GM12864 (cell line): ENCODE data around the gene CILP2.

ENCODE experiments used
- DNase-seq: peaks from one replicate; pipeline ENCODE4 v3.0.0-alpha.2; 2011; ENCODE audit warnings: low read depth
- H3K4me3 ChIP-seq: 2 replicates; pipeline ENCODE4 v1.5.1; 2011; ENCODE audit warnings: mild to moderate bottlenecking, low read depth, low read length, control low read depth
- TF ChIP-seq, protein P1 (sequence below): IDR thresholded peaks from 2 replicates; pipeline ENCODE4 v1.5.1; 2011; ENCODE audit warnings: low read depth, mild to moderate bottlenecking, moderate library complexity, low read length, control low read depth, inconsistent platforms; ENCODE audit errors: missing control alignments

CILP2 gene, protein sequence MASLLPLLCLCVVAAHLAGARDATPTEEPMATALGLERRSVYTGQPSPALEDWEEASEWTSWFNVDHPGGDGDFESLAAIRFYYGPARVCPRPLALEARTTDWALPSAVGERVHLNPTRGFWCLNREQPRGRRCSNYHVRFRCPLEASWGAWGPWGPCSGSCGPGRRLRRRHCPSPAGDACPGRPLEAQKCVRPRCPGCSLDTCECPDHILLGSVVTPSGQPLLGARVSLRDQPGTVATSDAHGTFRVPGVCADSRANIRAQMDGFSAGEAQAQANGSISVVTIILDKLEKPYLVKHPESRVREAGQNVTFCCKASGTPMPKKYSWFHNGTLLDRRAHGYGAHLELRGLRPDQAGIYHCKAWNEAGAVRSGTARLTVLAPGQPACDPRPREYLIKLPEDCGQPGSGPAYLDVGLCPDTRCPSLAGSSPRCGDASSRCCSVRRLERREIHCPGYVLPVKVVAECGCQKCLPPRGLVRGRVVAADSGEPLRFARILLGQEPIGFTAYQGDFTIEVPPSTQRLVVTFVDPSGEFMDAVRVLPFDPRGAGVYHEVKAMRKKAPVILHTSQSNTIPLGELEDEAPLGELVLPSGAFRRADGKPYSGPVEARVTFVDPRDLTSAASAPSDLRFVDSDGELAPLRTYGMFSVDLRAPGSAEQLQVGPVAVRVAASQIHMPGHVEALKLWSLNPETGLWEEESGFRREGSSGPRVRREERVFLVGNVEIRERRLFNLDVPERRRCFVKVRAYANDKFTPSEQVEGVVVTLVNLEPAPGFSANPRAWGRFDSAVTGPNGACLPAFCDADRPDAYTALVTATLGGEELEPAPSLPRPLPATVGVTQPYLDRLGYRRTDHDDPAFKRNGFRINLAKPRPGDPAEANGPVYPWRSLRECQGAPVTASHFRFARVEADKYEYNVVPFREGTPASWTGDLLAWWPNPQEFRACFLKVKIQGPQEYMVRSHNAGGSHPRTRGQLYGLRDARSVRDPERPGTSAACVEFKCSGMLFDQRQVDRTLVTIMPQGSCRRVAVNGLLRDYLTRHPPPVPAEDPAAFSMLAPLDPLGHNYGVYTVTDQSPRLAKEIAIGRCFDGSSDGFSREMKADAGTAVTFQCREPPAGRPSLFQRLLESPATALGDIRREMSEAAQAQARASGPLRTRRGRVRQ

DNA sequence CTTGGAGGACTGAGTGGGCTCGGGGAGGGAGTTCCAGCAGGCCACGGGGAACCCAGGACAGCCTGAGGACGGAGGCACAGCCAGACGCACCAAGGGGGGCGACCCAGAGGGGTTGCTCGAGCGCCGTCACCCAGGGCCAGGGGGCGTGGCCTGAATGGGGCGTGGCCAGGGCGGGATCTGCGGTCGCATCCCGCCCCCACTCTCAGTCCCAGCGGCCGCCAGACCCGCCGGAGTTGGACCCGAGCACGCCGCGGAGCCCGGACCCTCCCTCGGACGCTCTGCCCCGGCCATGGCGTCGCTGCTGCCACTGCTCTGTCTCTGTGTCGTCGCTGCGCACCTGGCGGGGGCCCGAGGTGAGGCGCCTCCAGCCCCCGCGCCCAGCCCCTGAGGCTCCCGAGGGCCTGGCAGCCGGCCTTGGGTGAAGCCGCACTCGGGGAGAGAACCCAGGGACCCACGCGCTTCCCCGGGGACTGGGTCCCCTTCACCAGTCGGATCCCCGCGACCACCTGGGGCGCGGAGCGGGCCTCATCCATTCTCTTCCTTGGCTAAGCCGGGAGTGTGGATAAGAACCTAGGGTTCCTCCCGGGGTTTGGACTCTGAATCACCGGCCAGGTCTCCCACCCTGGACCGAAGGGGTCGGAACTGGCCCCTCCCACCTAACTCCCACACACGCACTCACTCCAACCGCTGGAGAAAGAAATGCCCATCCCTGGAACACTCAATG, at the start of gene CILP2:
CILP2 (plus strand) TSS at position 205 of the 724 bp plus-strand sequence; CDS start at position 290, 85 bp downstream.
- H3K4me3 ChIP-seq = no peak within 1 kb of the TSS
- DNase-seq = no peak
- TF ChIP-seq, protein P1, sequence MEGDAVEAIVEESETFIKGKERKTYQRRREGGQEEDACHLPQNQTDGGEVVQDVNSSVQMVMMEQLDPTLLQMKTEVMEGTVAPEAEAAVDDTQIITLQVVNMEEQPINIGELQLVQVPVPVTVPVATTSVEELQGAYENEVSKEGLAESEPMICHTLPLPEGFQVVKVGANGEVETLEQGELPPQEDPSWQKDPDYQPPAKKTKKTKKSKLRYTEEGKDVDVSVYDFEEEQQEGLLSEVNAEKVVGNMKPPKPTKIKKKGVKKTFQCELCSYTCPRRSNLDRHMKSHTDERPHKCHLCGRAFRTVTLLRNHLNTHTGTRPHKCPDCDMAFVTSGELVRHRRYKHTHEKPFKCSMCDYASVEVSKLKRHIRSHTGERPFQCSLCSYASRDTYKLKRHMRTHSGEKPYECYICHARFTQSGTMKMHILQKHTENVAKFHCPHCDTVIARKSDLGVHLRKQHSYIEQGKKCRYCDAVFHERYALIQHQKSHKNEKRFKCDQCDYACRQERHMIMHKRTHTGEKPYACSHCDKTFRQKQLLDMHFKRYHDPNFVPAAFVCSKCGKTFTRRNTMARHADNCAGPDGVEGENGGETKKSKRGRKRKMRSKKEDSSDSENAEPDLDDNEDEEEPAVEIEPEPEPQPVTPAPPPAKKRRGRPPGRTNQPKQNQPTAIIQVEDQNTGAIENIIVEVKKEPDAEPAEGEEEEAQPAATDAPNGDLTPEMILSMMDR = no peak

DNA sequence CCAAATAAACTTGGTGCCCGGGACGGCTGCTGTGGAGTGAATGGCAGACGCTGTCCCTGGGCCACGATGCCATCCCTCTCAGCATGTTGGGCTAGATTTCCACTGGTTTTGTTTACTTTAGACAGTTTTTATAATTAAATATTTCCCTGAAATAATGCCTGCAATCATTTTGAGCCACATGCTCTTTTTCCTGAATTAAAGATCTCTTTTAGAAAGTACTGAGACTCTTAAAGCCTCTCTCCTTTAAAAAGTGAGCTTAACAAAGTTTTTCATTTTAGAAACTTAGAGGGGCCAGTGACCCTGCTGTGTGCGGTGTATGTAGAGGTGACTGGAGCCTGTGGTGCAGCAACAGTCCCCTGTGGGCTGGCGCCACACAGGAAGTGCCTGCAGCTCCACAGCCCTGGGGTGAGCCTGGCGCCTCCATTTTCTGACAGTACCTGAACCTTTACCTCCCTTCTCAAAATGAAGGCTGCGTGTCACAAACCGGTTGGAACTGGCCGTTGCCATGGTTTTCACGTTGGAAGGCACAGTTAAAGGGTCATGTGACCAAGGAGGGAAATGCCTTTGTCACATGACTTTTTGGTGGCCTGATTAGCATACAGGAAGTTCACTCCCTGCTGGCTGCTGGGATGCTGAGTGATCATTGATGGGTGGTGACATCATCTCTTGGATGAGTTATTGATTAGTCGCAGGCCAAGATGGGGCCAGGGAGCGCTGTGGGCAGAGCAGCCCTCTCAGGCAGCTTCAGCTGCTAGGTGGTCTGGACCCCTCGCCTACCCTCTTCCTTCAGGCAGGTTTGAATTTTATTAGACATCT, 49.0 kb upstream of the CILP2 start:
- DNase-seq = peak; percentile 85
- no peak overlapping the region for H3K4me3 ChIP-seq

DNA sequence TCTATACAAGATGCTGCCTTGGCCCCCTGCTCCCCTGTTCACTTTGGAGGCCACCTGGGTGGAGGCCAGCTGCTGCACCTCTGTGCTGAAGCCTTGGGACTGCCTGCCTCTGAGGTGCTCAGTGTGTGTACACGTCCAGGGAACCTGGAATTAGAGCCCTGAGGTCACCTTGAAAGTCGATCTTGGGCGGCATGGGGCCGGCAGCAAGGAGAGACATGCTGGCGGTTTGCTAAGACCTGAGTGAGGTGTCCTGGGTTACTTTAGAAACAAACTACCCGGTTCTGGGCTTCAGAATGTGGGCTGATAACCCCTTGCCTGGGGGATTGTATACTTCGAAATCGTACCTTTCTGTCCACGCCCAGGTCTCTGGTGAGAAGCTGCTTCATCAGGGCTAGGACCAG, 48.3 kb upstream of the CILP2 start:
- DNase-seq = no peak
- H3K4me3 ChIP-seq = no peak overlapping the region
- TF ChIP-seq, protein P1 = no peak

More for the DNA sequence above, 49.0 kb upstream of the CILP2 start:
- TF ChIP-seq, protein P1 = no peak

DNA sequence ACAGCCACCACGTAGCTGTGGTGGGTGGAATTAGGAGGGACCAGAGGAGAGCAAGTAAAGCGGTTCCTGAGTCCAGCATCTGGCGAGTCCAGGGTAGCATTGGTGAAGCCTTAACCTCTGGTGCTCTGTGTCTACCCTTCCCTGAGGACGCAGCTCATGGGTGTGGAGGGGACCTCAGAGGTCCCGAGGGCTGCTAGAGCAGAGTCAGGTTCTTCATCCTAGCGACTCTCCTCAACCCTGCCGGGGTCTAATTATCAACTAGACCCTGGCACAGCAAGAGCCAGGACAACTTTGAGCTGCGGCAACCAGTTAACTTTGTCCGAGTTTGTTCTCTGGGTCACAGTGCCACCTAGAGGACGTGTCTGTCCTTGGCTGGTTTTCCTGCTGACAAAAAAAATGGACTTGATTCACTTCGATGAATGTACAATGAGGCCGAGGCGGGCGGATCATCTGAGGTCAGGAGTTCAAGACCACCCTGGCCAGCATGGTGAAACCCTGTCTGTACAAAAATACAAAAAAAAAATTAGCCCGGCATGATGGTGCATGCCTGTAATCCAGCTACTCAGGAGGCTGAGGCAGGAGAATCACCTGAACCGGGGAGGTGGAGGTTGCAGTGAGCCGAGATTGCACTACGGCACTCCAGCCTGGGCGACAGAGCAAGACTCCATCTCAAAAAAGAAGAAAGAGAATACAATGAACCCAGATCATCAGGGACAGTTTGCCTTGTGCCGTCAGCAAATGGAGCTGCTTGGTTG, 47.7 kb upstream of the CILP2 start:
- no peak overlapping the region for H3K4me3 ChIP-seq
- TF ChIP-seq, protein P1 = peak; percentile 75

DNA sequence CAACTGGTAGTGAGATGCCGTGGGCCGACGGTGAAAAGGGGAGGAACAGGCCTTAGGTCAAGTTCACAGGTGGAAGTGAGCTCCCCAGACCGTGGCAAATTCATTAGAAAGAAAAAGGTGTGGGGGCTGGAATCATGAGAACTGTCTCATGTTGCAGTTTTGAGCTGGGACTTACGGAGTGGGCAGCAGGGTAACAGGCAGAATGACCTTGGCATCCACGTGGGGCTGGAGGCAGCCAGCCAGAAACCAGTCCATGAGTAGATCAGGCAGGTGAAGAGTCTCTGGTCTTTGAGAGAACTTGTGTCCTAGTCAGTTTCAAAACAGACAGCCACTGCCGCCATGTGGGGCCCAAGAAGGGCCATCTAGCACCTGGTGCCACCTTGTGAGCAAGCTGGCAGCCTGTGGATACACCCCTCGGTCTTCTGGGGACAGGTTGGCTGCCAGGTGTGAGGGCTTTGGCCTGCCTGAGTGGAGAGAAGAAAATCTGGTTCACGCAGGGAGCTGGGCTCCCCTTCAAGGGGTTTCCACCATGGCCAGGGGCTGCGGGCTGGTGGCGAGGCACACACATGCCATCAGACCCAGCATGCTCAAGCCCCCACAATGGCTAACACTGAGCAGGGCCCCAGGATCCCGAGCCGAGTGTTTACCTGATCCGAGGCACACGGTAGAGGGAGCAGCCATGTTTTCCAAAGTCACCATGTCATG, 46.6 kb upstream of the CILP2 start:
- no peak for DNase-seq
- TF ChIP-seq, protein P1 = no peak
- H3K4me3 ChIP-seq = no peak overlapping the region

More for the DNA sequence above, 47.7 kb upstream of the CILP2 start:
- DNase-seq = peak; percentile 64
